ENCODE results near the gene ERCC6L. TPM values are rescaled to one million over a fixed set of nuclear protein-coding genes. Genes with fewer than 3 reads are reported as not detected.
"Not testable (repeated sequence)": the region's sequence is repeated elsewhere in the genome, so short reads cannot be mapped to it uniquely, and the experiment has no call there.

The ERCC6L gene
- total RNA-seq, 4 donors from 2014 or later: 0.18 to 5.8 (median 0.65) TPM

GRCh38 chrX:72245461-72246089 lies 6.7 kb upstream of the ERCC6L start:
- H3K36me3 ChIP-seq: no peaks in the 10 kb centered on the region
- DNase-seq: peak; percentile 25 to 81 (median 59)
- no peaks in the 10 kb centered on the region for H3K9me3 ChIP-seq
- H3K27ac ChIP-seq: no peak overlapping the region
- H3K4me1 ChIP-seq: no peaks in the 10 kb centered on the region
- H3K4me3 ChIP-seq: no peak overlapping the region
- H3K27me3 ChIP-seq: no peaks in the 10 kb centered on the region
- TF ChIP-seq CTCF (IDR thresholded peaks at IDR 0.05) (peak; percentile 19 to 81 (median 50)), POLR2A (IDR thresholded peaks at IDR 0.05) (no peak)

DNA sequence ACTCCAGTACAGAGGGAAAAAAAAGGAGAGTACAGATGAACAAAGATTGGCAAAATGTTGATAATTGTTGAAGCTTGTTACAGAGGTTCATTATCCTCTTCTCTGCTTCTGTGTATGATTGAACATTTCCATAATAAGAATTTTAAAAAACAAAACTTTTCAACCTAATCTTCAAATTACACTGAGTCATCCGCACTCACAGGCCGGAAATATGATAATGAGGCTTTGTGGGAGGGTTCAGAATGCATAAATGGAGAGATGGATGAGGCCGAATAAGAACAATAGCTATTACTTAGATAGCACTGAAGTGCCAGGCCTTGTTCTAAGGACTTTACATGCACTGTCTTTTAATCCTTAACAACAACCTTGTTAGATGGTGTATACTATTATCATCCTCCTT lies 4.6 kb upstream of the ERCC6L start:
- Histone ChIP-seq H3K4me1 (no peaks in the 10 kb centered on the region), H3K36me3 (no peaks in the 10 kb centered on the region), H3K27ac (no peak overlapping the region), H3K27me3 (no peaks in the 10 kb centered on the region), H3K4me3 (no peak overlapping the region), H3K9me3 (no peaks in the 10 kb centered on the region)
- TF ChIP-seq POLR2A (IDR thresholded peaks at IDR 0.05) (no peak), CTCF (IDR thresholded peaks at IDR 0.05) (no peak)
- DNase-seq: no peak

- Histone ChIP-seq H3K4me3 (no peak overlapping the region), H3K27me3 (no peaks in the 10 kb centered on the region), H3K36me3 (no peaks in the 10 kb centered on the region), H3K27ac (no peak overlapping the region), H3K9me3 (no peaks in the 10 kb centered on the region), H3K4me1 (no peaks in the 10 kb centered on the region)
- DNase-seq: no peak
- TF ChIP-seq POLR2A (IDR thresholded peaks at IDR 0.05): no peak
- no peak for TF ChIP-seq CTCF (IDR thresholded peaks at IDR 0.05)
Measured at GRCh38 chrX:72240976-72241375, 2.1 kb upstream of the ERCC6L start.

DNA sequence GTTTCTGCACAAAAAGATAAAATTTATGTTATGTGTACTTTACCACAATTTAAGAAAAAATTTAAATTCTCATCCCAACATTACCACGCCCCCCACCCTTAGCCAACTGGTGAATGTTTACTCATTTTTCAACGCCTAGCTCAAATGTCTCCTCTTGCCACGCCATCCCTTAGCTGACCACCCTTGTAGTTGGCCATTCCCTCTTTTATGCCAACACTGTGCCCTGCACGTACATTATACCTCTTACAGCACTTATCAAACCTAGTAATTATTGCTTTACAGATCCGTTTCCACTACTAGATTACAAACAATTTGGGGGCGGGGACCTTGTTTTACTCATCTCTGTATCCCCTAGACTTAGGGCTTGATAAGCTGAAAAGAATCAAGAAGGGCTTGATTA lies 644 bp downstream of the ERCC6L start:
- no peaks in the 10 kb centered on the region for H3K36me3 ChIP-seq
- no peak overlapping the region for H3K27ac ChIP-seq
- DNase-seq: no peak
- TF ChIP-seq POLR2A (IDR thresholded peaks at IDR 0.05) (no peak), CTCF (IDR thresholded peaks at IDR 0.05) (no peak)
- no peak overlapping the region for H3K4me3 ChIP-seq
- H3K27me3 ChIP-seq: no peaks in the 10 kb centered on the region
- no peaks in the 10 kb centered on the region for H3K9me3 ChIP-seq
- no peaks in the 10 kb centered on the region for H3K4me1 ChIP-seq

DNA sequence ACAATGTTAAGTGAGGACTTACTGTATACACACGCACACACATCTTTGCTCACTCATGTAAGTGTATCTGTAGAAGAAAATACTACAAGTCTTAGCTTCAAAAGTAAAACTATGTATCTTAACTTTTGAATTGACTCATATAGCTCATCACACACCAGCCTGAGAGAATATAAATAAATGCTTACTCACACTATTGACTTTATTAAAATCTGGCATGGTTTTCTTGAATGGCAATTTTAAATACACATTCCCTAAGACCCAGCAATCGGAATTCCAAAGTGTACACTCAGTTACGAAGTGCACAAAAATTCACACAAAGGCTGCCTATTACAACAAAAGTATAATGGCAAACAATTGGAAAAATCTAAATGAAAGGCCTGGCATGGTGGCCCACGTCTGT lies 2.0 kb downstream of the ERCC6L start:
- H3K36me3 ChIP-seq: no peaks in the 10 kb centered on the region
- no peak overlapping the region for H3K27ac ChIP-seq
- DNase-seq: no peak
- H3K27me3 ChIP-seq: no peaks in the 10 kb centered on the region
- TF ChIP-seq CTCF (IDR thresholded peaks at IDR 0.05) (no peak), POLR2A (IDR thresholded peaks at IDR 0.05) (no peak)
- no peaks in the 10 kb centered on the region for H3K4me1 ChIP-seq
- no peaks in the 10 kb centered on the region for H3K9me3 ChIP-seq
- H3K4me3 ChIP-seq: no peak overlapping the region

GRCh38 chrX:72230290-72230689 lies 8.5 kb downstream of the ERCC6L start:
- H3K4me1 ChIP-seq: no peaks in the 10 kb centered on the region
- no peaks in the 10 kb centered on the region for H3K27me3 ChIP-seq
- H3K36me3 ChIP-seq: no peaks in the 10 kb centered on the region
- no peak overlapping the region for H3K27ac ChIP-seq
- no peak overlapping the region for H3K4me3 ChIP-seq
- H3K9me3 ChIP-seq: no peaks in the 10 kb centered on the region
- DNase-seq: no peak
- TF ChIP-seq CTCF (IDR thresholded peaks at IDR 0.05): no peak
- TF ChIP-seq POLR2A (IDR thresholded peaks at IDR 0.05): no peak

DNA sequence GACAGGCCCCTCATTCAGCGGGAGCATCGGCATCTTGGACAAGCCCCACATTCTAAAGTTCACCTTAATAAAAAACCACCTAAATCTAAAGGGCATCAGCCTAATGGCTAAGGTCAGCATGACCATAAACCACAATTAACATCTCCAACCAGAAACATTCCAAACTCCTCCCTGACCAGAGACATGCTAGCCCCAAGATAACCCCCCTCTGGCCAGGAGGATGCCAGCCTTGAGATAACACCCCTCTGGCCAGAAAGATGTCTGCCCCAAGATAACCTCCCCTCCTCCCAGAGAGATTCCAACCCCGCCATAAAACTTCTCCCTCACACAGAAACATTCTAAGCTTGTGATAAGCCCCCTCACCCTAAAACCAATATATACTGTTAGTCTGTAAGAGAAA lies 18.5 kb downstream of the ERCC6L start:
- H3K27ac ChIP-seq, H3K4me3 ChIP-seq, H3K9me3 ChIP-seq, H3K4me1 ChIP-seq, H3K27me3 ChIP-seq, DNase-seq, H3K36me3 ChIP-seq: not testable (repeated sequence)
